HG03025 (cell line): Measurements from ENCODE around the gene C22orf31.
"Not testable (repeated sequence)": the region's sequence is repeated elsewhere in the genome, so short reads cannot be mapped to it uniquely, and the experiment has no call there.

ENCODE experiments used
- ATAC-seq: cut with Tn5 transposase; IDR thresholded peaks from one replicate; pipeline ENCODE4 v1.9.1; 2021; ENCODE audit warnings: mild to moderate bottlenecking, moderate library complexity; ENCODE audit not compliant: unreplicated experiment, low FRiP score

The C22orf31 gene

GRCh38 chr22:29060251-29060869 lies 1.3 kb downstream of the C22orf31 start:
- ATAC-seq: no peak

GRCh38 chr22:29056472-29056871 lies 5.2 kb downstream of the C22orf31 start:
- ATAC-seq: no peak

- ATAC-seq: no peak
These were observed 6.3 kb downstream of the C22orf31 start for GRCh38 chr22:29055192-29055830.

- no peak for ATAC-seq
These were observed 7.3 kb downstream of the C22orf31 start for GRCh38 chr22:29054251-29054767.

GRCh38 chr22:29053048-29053702 lies 8.5 kb downstream of the C22orf31 start:
- ATAC-seq: no peak

GRCh38 chr22:29050457-29050856 lies 11.2 kb downstream of the C22orf31 start:
- ATAC-seq: no peak

GRCh38 chr22:29049655-29050263 lies 11.9 kb downstream of the C22orf31 start:
- no peak for ATAC-seq

- ATAC-seq: no peak
These were observed 12.6 kb downstream of the C22orf31 start for GRCh38 chr22:29048822-29049654.

- ATAC-seq: no peak
These were observed 16.9 kb downstream of the C22orf31 start for GRCh38 chr22:29044657-29045176.

- no peak for ATAC-seq
These were observed 17.6 kb downstream of the C22orf31 start for GRCh38 chr22:29043906-29044575.

GRCh38 chr22:29041408-29041807 lies 20.2 kb downstream of the C22orf31 start:
- ATAC-seq: no peak

- ATAC-seq: no peak
These were observed 21.0 kb downstream of the C22orf31 start for GRCh38 chr22:29040385-29041275.

GRCh38 chr22:29039684-29040083 lies 21.9 kb downstream of the C22orf31 start:
- ATAC-seq: not testable (repeated sequence)

GRCh38 chr22:29039148-29039547 lies 22.5 kb downstream of the C22orf31 start:
- no peak for ATAC-seq

GRCh38 chr22:29037340-29037932 lies 24.2 kb downstream of the C22orf31 start:
- no peak for ATAC-seq

GRCh38 chr22:29032584-29032983 lies 29.0 kb downstream of the C22orf31 start:
- no peak for ATAC-seq

GRCh38 chr22:29032014-29032475 lies 29.6 kb downstream of the C22orf31 start:
- no peak for ATAC-seq
